CD4-positive, alpha-beta T cell treated with Interleukin-2 at 100 ng/mL for 4 hours (primary cell): Measurements from ENCODE around the gene RARB.

ENCODE experiments used
- DNase-seq: peaks from one replicate; pipeline ENCODE4 v3.0.0-alpha.2; 2020; ENCODE audit warnings: low spot score

RARB gene

GRCh38 chr3:25427942-25428788, at the start of gene RARB:
Gene RARB (plus strand): TSS chr3:25428263. CDS start chr3:25428732, 469 bp downstream.
- no peak for DNase-seq

- DNase-seq, result no peak
Observed at GRCh38 chr3:25378786-25379311, 49.2 kb upstream of the RARB start.

DNA sequence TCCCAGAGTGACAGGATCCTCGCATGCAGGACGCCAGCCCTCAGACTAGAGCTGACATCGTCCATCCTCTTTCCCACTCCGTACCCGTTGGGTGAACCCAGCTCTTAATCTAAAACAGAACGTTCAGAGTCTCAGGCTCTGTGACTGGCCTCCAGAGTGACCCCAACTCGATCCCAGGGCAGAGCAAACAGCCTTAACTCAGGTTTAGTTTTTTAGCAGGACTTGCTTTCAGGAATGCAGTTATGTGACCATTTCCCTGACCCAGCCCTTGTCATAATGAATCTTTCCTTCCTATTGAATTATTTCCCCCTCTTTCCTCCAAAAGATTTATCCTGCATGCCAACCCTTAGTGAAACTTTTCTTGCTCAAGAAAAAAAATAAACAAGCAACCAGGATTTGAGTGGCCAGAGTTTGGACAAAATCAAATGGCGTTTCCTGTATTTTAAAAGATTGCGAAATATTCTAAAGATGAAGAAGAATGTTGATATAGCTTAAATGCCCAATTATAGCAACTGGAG, 47.8 kb upstream of the RARB start:
- DNase-seq, result no peak

GRCh38 chr3:25381083-25381482, 47.0 kb upstream of the RARB start:
- no peak for DNase-seq

DNA sequence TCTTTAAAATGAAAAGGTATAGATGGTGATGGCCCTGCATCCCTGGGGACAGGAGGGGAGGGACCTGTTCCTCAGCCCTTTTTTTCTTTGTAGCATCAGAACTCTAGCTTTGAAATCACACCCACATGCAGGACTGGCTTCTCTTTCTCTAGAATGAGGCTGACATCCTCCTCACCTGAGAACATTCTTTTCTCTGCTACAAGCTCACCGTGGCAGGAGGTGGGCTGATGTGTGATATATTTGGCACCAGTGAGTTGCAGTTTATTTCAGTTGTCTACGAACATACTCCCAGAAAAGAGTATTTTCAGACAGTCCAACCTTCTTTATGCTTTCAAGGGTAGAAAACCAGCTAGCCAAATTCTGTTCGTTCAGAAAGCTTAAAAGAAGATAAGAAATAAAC, 43.6 kb upstream of the RARB start:
- no peak for DNase-seq

DNA sequence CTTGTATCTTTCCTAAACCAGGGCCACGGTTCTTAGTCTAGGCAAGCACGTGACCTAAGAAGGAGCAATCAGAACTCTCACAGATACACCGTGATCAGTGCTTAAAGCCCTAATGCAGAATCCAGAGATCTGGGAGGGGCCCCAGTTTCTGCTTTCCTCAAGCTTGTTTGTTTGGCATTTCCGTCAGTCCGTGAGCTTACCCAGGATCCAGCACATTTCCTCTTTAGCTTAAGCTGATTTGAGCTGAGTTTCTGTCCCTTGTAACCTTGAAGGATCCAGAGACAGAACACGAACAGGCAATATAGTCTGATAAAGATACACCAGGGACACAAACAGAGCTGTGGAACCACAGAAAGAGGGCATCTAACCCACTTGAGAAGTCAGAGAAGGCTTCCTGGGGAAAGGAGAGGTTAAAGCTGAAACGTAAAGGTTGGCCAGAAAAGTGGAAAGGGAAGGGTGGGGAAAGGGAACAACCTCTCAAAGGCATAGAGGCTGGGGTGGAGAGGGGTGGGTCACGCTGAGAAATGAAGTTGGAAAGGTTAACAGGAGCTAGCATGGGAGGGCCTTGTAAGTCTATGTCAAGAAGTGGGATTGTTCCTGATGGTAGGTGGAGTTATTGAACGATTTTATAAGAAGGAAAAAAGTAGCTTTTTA, 42.1 kb upstream of the RARB start:
- no peak for DNase-seq

- no peak for DNase-seq
Observed at GRCh38 chr3:25386686-25387255, 41.3 kb upstream of the RARB start.

DNA sequence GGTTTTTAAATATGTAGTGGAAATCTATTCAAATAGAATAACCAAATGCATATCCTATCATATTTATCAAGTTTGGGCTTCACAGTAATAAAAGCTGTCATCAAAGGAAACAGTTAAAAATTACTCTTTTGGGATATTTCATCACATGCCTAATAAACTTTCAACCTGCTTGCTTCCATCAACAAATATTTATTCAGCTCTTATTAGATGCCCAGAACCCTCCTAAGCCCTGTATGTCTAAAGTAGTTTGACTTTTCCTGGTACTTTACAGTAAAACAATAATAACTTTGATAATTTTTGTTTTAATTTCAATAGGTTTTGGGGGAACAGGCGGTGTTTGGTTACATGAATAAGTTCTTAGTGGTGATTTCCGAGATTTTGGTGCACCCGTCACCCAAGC, 37.5 kb upstream of the RARB start:
- no peak for DNase-seq

GRCh38 chr3:25396251-25396650, 31.8 kb upstream of the RARB start:
- DNase-seq, result no peak

DNA sequence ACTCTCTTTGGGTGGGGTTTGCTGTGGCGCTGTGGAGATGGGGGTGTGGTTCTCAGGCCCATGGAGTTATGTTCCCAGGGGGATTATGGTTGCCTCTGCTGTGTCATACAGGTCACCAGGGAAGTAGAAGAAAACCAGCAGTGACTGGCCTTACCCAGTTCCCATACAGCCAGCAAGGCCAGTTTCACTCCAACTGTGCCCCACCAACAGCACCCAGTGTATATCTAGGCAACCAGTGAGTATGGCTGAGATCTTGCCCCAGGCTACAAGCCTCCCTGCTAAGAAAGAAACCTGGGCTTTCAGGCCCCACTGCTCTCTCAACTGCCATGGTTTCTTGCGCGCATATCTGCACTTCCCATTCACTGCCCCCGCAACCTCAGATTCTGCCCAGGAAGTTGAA, 31.4 kb upstream of the RARB start:
- DNase-seq, result no peak

DNA sequence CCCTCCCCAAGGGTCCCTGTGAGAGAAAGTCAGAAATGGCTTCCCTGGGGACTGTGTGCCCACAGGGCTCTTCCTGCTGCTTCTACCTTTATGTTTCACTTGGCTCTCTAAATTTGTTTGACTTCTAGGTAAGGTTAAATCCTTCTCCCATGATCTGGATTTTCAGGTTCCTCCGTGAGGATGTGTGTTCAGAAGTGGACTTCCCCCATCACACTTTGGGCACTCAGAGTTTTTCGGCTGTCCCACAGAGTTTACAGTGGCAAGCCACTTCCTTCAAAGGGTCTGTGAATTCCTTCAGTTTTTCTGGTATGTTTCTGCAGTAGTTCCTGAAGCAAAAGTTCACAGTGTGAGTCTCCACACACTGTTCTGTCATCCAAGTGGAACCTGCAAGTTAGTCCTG, 30.9 kb upstream of the RARB start:
- DNase-seq, result no peak

GRCh38 chr3:25400587-25400986, 27.5 kb upstream of the RARB start:
- DNase-seq, result no peak

DNA sequence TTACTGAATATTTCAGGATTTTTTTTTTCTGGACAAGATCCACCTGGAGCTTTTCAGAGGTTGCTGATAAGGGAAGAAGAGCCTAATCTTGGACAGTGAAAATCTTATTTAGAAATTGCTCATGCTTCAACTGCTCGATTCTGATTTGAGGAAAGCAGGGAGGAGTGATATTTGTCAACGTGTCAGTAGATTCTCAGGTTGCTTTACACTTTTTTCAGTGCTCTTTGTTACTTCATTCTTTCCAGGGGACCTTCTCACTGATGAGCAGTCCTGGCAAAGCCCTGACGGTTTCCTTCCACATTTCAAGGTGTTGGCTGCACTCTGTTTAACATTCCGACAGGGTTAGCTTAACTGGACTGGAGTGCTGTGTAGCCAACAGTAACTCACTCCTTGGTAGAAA, 24.1 kb upstream of the RARB start:
- DNase-seq, result no peak

DNA sequence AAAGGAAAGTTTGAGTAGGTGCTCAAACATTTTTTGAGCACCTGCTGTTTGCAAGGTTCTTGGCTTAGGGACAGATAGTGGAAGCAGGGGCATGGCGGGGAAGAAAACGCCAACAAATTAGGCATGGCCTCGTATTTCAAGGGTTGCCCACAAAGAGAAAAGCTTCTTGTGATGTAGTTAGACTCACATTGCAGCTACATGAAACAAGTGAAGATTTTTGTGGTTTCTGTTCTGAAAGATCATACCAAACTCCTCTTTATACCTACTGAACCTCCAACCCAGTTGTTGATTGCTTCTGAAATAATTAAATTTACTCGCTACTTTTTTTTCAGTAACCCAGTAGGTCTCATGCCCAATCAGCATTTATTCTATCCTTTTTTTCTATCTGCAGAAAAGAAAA, 23.5 kb upstream of the RARB start:
- DNase-seq, result no peak

- no peak for DNase-seq
Observed at GRCh38 chr3:25405335-25405734, 22.7 kb upstream of the RARB start.

DNA sequence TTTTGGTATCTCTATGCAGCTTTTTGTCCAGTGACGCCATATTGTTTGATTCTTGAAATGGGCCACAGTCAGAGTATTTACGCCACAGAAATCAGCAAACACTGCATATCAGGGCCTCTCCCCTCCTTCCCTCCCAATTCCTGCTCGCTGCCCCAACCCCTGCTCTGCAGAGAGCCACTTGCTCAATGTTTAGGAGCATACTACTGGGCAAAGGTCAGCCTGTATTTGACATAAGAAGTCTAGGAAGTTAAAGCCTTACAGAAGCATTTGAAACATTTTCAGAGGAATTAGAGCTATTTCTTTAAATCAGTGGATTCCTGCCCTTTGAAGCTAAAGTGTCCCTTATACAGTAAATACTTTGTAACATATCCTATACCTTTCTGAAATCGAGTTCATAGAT, 17.4 kb upstream of the RARB start:
- DNase-seq, result no peak

DNA sequence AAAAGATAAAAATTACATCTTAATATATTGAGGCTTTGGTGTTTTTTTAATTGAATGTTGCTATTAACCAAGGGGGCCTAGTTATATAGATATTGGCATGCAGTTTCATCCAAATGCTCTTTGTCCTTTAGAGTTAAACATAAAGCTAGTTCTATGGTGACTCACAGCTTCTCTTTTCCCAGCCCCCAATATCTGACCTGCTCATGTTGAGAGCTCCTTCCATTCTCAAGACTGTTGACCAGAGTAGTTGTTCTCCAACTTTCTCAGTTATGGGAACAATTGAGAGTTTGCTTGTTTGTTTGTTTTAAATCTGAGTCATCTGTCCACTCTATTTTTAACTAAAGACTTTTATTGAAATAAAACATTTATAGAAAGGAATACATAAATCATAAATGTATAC, 15.8 kb upstream of the RARB start:
- DNase-seq, result no peak

- DNase-seq, result no peak
Observed at GRCh38 chr3:25416176-25416575, 11.9 kb upstream of the RARB start.

DNA sequence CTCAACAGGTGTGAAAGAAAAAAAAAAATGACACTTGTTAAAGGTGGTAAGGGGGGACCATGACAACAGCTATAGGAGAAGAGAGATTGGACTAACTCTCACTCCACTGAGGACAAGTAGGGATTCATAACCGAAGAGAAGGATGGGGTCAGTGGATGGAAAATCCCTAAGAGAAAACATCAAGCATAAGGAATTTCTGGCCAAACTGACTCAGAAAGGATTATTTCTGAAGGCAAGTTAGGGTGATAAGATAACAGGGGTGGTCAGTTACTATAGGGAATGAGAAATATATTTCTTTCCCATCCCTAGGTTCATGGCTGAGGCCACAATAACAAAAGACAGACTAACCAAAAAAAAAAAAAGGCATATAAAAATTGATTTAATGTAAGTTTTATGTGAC, 9.5 kb upstream of the RARB start:
- DNase-seq, result no peak

GRCh38 chr3:25419251-25419650, 8.8 kb upstream of the RARB start:
- DNase-seq, result no peak

- no peak for DNase-seq
Observed at GRCh38 chr3:25420147-25420546, 7.9 kb upstream of the RARB start.

DNA sequence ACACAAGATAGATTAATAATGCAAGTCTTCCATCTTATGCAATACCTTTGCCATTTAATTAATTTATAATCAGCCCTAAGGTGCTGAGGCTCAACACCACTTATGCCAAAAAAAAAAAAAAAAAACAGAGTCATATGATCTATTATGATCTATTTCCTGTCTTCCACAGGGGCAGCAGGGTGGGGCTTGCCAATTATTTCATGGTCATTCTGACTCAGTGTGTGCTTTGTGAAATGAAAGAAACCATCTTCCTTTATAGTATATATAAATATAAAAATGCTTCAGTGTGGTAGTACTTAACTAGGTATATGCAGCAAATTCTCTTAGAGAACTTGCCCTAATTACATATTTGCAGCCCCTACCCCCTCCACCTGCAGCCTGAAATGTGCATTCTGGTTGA, 7.2 kb upstream of the RARB start:
- no peak for DNase-seq

- no peak for DNase-seq
Observed at GRCh38 chr3:25421747-25422146, 6.3 kb upstream of the RARB start.
